ENCODE results near the gene TRIM2. TPM values are rescaled to one million over a fixed set of nuclear protein-coding genes. Genes with fewer than 3 reads are reported as not detected.

The TRIM2 gene
- total and polyA plus RNA-seq, 10 of the 15 experiments (the other 5 are each of a cell fraction or from before 2014, with no cell fraction given) = 0.06 to 0.19 (median 0.15) TPM; not detected in 3

GRCh38 chr4:153186046-153186728, 18.1 kb upstream of the TRIM2 start:
- ATAC-seq = no peak
- Histone ChIP-seq H3K4me2 (ENCODE audit: control insufficient read depth, insufficient read depth) (no peak overlapping the region), H3K27me3 (replicated peaks in 1 of 2; ENCODE audit: control insufficient read depth in 2 of 2, insufficient read depth in 2 of 2, low read length in 1 of 2) (no peaks in the 10 kb centered on the region; a peak in 2 of 4 replicates), H3K36me3 (ENCODE audit: control insufficient read depth in 2 of 2, insufficient read depth in 2 of 2, low read length in 1 of 2) (no peaks in the 10 kb centered on the region), H3K4me1 (ENCODE audit: control insufficient read depth, insufficient read depth, low read length) (no peaks in the 10 kb centered on the region), H3K9ac (ENCODE audit: control insufficient read depth, insufficient read depth, low read length) (no peak overlapping the region), H3K4me3 (no peak overlapping the region), H2AFZ (ENCODE audit: control insufficient read depth, low read depth, low read length) (no peak overlapping the region), H3K9me3 (replicated peaks; ENCODE audit: control insufficient read depth, insufficient read depth, low read length) (no peaks in the 10 kb centered on the region), H3K27ac (ENCODE audit: control insufficient read depth, insufficient read depth) (no peak overlapping the region), H3K79me2 (ENCODE audit: control insufficient read depth, insufficient read depth, low read length) (no peaks in the 10 kb centered on the region), H4K20me1 (ENCODE audit: control insufficient read depth, insufficient read depth) (no peaks in the 10 kb centered on the region)
- BruUV-seq (replicated peaks) = no TSS peak
- WGBS (ENCODE audit: insufficient coverage, insufficient replicate concordance, low lambda C conversion rate, missing lambda C conversion rate) = 29% methylated on average over 12 of the region's 12 CpGs
- ChIA-PET RAD21 (ENCODE audit: unreplicated experiment) (no interaction called here), CTCF (no interaction called here), SMC1A (ENCODE audit: uncharacterized antibody, unreplicated experiment) (interaction anchor here (1.3 kb wide), 1 partner anchor 35 kb away, joined by 3 read pairs; no protein-coding TSS in a partner anchor), POLR2A (no interaction called here)
- in situ Hi-C loops (cut with MboI) (no loop called here), intact Hi-C loops (cut with micrococcal nuclease; ENCODE audit: unreplicated experiment) (no loop called here)
- no peak for FAIRE-seq
- DNase-seq (ENCODE audit: low read depth, low spot score) = no peak
- no peak for TF ChIP-seq NFIC (IDR thresholded peaks at IDR 0.05; ENCODE audit: low read depth, low read length)
- TF ChIP-seq, protein P1, sequence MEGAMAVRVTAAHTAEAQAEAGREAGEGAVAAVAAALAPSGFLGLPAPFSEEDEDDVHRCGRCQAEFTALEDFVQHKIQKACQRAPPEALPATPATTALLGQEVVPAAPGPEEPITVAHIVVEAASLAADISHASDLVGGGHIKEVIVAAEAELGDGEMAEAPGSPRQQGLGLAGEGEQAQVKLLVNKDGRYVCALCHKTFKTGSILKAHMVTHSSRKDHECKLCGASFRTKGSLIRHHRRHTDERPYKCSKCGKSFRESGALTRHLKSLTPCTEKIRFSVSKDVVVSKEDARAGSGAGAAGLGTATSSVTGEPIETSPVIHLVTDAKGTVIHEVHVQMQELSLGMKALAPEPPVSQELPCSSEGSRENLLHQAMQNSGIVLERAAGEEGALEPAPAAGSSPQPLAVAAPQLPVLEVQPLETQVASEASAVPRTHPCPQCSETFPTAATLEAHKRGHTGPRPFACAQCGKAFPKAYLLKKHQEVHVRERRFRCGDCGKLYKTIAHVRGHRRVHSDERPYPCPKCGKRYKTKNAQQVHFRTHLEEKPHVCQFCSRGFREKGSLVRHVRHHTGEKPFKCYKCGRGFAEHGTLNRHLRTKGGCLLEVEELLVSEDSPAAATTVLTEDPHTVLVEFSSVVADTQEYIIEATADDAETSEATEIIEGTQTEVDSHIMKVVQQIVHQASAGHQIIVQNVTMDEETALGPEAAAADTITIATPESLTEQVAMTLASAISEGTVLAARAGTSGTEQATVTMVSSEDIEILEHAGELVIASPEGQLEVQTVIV (IDR thresholded peaks at IDR 0.05; ENCODE audit: borderline replicate concordance, partially characterized antibody) = no peak
- no peak for TF ChIP-seq CREB1 (IDR thresholded peaks at IDR 0.05; ENCODE audit: low read depth)
- TF ChIP-seq SREBF1 (IDR thresholded peaks at IDR 0.05; ENCODE audit: low read length) = no peak
- TF ChIP-seq, protein P2, sequence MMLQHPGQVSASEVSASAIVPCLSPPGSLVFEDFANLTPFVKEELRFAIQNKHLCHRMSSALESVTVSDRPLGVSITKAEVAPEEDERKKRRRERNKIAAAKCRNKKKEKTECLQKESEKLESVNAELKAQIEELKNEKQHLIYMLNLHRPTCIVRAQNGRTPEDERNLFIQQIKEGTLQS (IDR thresholded peaks at IDR 0.05; ENCODE audit: borderline replicate concordance, extremely low read depth, low read depth, low read length) = no peak
- no peak for TF ChIP-seq SMAD1 (IDR thresholded peaks at IDR 0.05; ENCODE audit: low read depth, partially characterized antibody)
- TF ChIP-seq ZBTB4 (CRISPR knock-in tag; IDR thresholded peaks at IDR 0.05) = no peak
- no peak for TF ChIP-seq ZNF24 (IDR thresholded peaks at IDR 0.05)
- no peak for TF ChIP-seq SMARCA5 (IDR thresholded peaks at IDR 0.05)
- TF ChIP-seq SP1 (IDR thresholded peaks at IDR 0.05; ENCODE audit: low read depth, low read length) = no peak
- TF ChIP-seq HDGF (IDR thresholded peaks at IDR 0.05) = no peak
- no peak for TF ChIP-seq CBX3 (IDR thresholded peaks at IDR 0.05; ENCODE audit: borderline replicate concordance, low read depth)
- no peak for TF ChIP-seq TBL1XR1 (IDR thresholded peaks at IDR 0.05; ENCODE audit: low read depth, low read length)
- TF ChIP-seq SKIL (IDR thresholded peaks at IDR 0.05; ENCODE audit: low read depth, poor library complexity, severe bottlenecking) = no peak
- TF ChIP-seq NR2F1 (conservative IDR thresholded peaks at IDR 0.05) = no peak
- no peak for TF ChIP-seq PKNOX1 (IDR thresholded peaks at IDR 0.05)
